ENCODE data around the gene CD302.

- TF ChIP-seq L3MBTL2 (conservative IDR thresholded peaks at IDR 0.05) (no peak), FOXM1 (IDR thresholded peaks at IDR 0.05; ENCODE audit: borderline replicate concordance) (no peak), ZNF384 (IDR thresholded peaks at IDR 0.05) (no peak), SUZ12 (IDR thresholded peaks at IDR 0.05) (no peak), LEF1 (IDR thresholded peaks at IDR 0.05; ENCODE audit: borderline replicate concordance) (no peak), ARNT (IDR thresholded peaks at IDR 0.05) (no peak), SP1 (IDR thresholded peaks at IDR 0.05) (no peak), ELF4 (IDR thresholded peaks at IDR 0.05) (no peak), NFRKB (IDR thresholded peaks at IDR 0.05) (no peak), CTBP1 (IDR thresholded peaks at IDR 0.05; ENCODE audit: borderline replicate concordance) (no peak), HDGF (IDR thresholded peaks at IDR 0.05; ENCODE audit: borderline replicate concordance) (no peak), BHLHE40 (IDR thresholded peaks at IDR 0.05; ENCODE audit: borderline replicate concordance) (no peak), TARDBP (IDR thresholded peaks at IDR 0.05) (no peak)
- TF ChIP-seq, protein P1, sequence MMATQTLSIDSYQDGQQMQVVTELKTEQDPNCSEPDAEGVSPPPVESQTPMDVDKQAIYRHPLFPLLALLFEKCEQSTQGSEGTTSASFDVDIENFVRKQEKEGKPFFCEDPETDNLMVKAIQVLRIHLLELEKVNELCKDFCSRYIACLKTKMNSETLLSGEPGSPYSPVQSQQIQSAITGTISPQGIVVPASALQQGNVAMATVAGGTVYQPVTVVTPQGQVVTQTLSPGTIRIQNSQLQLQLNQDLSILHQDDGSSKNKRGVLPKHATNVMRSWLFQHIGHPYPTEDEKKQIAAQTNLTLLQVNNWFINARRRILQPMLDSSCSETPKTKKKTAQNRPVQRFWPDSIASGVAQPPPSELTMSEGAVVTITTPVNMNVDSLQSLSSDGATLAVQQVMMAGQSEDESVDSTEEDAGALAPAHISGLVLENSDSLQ (IDR thresholded peaks at IDR 0.05): no peak
Measured at GRCh38 chr2:159786938-159787337, 11.1 kb downstream of the CD302 start.

All from HEK293T (cell line).